Superior temporal gyrus (tissue), 1 donor: ENCODE data around the gene DNAJC15.
"Not testable (repeated sequence)": the region's sequence is repeated elsewhere in the genome, so short reads cannot be mapped to it uniquely, and the experiment has no call there.

ENCODE experiments used
- DNase-seq: peaks from one replicate; pipeline ENCODE4 v3.0.0-alpha.2; 2016; ENCODE audit errors: extremely low spot score

DNAJC15 gene

GRCh38 chr13:43005460-43006236 lies 17.7 kb upstream of the DNAJC15 start:
- no peak for DNase-seq

- no peak for DNase-seq
Observed at GRCh38 chr13:43006893-43007631, 16.3 kb upstream of the DNAJC15 start.

GRCh38 chr13:43008596-43008995 lies 14.8 kb upstream of the DNAJC15 start:
- DNase-seq = no peak

- DNase-seq = no peak
Observed at GRCh38 chr13:43009506-43009905, 13.9 kb upstream of the DNAJC15 start.

GRCh38 chr13:43014162-43014561 lies 9.2 kb upstream of the DNAJC15 start:
- DNase-seq = no peak

- DNase-seq = no peak
Observed at GRCh38 chr13:43016226-43016625, 7.2 kb upstream of the DNAJC15 start.

- no peak for DNase-seq
Observed at GRCh38 chr13:43019811-43020210, 3.6 kb upstream of the DNAJC15 start.

- no peak for DNase-seq
Observed at GRCh38 chr13:43020794-43021193, 2.6 kb upstream of the DNAJC15 start.

GRCh38 chr13:43021926-43022670 lies 1.3 kb upstream of the DNAJC15 start:
- no peak for DNase-seq

GRCh38 chr13:43022934-43023288 lies 475 bp upstream of the DNAJC15 start:
- no peak for DNase-seq

GRCh38 chr13:43026262-43026661 lies 2.9 kb downstream of the DNAJC15 start:
- DNase-seq = no peak

- no peak for DNase-seq
Observed at GRCh38 chr13:43030548-43030947, 7.2 kb downstream of the DNAJC15 start.

- no peak for DNase-seq
Observed at GRCh38 chr13:43031881-43032280, 8.5 kb downstream of the DNAJC15 start.

- no peak for DNase-seq
Observed at GRCh38 chr13:43033038-43033437, 9.7 kb downstream of the DNAJC15 start.

GRCh38 chr13:43036351-43037250 lies 13.2 kb downstream of the DNAJC15 start:
- no peak for DNase-seq

- DNase-seq = no peak
Observed at GRCh38 chr13:43039966-43040365, 16.6 kb downstream of the DNAJC15 start.

GRCh38 chr13:43040581-43041368 lies 17.4 kb downstream of the DNAJC15 start:
- DNase-seq = not testable (repeated sequence)

- no peak for DNase-seq
Observed at GRCh38 chr13:43041369-43041921, 18.1 kb downstream of the DNAJC15 start.

- no peak for DNase-seq
Observed at GRCh38 chr13:43042410-43042921, 19.1 kb downstream of the DNAJC15 start.

- DNase-seq = no peak
Observed at GRCh38 chr13:43044720-43045301, 21.4 kb downstream of the DNAJC15 start.
